Endothelial cell of umbilical vein (primary cell): ENCODE data around the gene CCDC88B. TPM values are rescaled to one million over a fixed set of nuclear protein-coding genes. Genes with fewer than 3 reads are reported as not detected.
A peak's percentile ranks its signal among the peaks of the same experiment; 100 is the strongest.

Source experiments
- BruUV-seq: library from RNA; stranded (reverse); fragments of 400-500 nt; replicated peaks from 2 replicates; lab custom pipeline; 2021; lab: Mats Ljungman, UMichigan
- CTCF ChIA-PET: fragments of 300-600, 350-600 bp; sonication (Branson Sonifier 250); formaldehyde crosslinking; loops from one replicate; lab custom pipeline; 2021; ENCODE audit warnings: antibody characterized with exemption, inconsistent platforms; lab: Charles Lee
- POLR2A ChIA-PET: fragments of 300-600, 350-600 bp; sonication (Branson Sonifier 250); formaldehyde crosslinking; loops from one replicate; lab custom pipeline; 2021; ENCODE audit warnings: antibody characterized with exemption, inconsistent platforms; lab: Charles Lee
- DNase-seq: peaks from one replicate; pipeline ENCODE4 v3.0.0-alpha.2; 2011; ENCODE audit warnings: low read depth, low spot score
- FAIRE-seq: peaks from 2 replicates; lab custom pipeline; 2011; peaks lifted over from hg19 to GRCh38; lab: Jason Lieb, UNC
- H2AFZ ChIP-seq: 2 replicates; pipeline ENCODE4 v1.6.0; 2012; ENCODE audit warnings: low read depth, low read length, control low read depth, inconsistent platforms
- H3K27ac ChIP-seq: 2 replicates; pipeline ENCODE4 v1.5.1; 2011; ENCODE audit warnings: low read depth, mild to moderate bottlenecking, control low read depth, low read length, moderate library complexity; ENCODE audit not compliant: insufficient read depth
- H3K27me3 ChIP-seq, 2 experiments: 2 replicates each; pipeline versions ENCODE4 v1.6.0 to v1.6.1; 2011; ENCODE audit warnings: low read length in 2 of 2, mixed read lengths in 1 of 2; ENCODE audit not compliant: control insufficient read depth in 2 of 2, insufficient read depth in 2 of 2
- H3K36me3 ChIP-seq, 2 experiments: 2 replicates in 1 of 2; 3 replicates in 1 of 2; pipeline ENCODE4 v1.5.1; 2011; ENCODE audit warnings: low read length in 2 of 2, mild to moderate bottlenecking in 1 of 2, moderate library complexity in 1 of 2; ENCODE audit not compliant: control insufficient read depth in 2 of 2, insufficient read depth in 2 of 2; ENCODE audit errors: extremely low read depth in 1 of 2
- H3K4me1 ChIP-seq: 3 replicates; pipeline ENCODE4 v1.5.1; 2011; ENCODE audit warnings: mild to moderate bottlenecking, low read length; ENCODE audit not compliant: control insufficient read depth, insufficient read depth; ENCODE audit errors: extremely low read depth
- H3K4me2 ChIP-seq: 2 replicates; pipeline ENCODE4 v1.6.1; 2011; ENCODE audit warnings: low read length, control low read depth, mixed read lengths; ENCODE audit not compliant: insufficient read depth
- H3K4me3 ChIP-seq, 3 experiments: fragments of 200-600 bp in 1 of 3; sonication (generic), shearing (Covaris generic) in 1 of 3; replicated peaks in 1 of 3; 2 replicates each; pipeline ENCODE4 v1.5.1; 2011 to 2016; ENCODE audit warnings: control low read depth in 3 of 3, low read length in 3 of 3, mild to moderate bottlenecking in 2 of 3, inconsistent platforms in 1 of 3, low read depth in 1 of 3, moderate library complexity in 1 of 3; ENCODE audit not compliant: insufficient read depth in 1 of 3
- H3K79me2 ChIP-seq: 2 replicates; pipeline ENCODE4 v1.6.0; 2012; ENCODE audit warnings: low read length, inconsistent platforms; ENCODE audit not compliant: control insufficient read depth, insufficient read depth
- H3K9ac ChIP-seq: replicated peaks from 2 replicates; pipeline ENCODE3; 2011; ENCODE audit warnings: low read length, control low read depth; ENCODE audit not compliant: insufficient read depth; ENCODE audit errors: extremely low read depth
- H3K9me1 ChIP-seq: replicated peaks from 3 replicates; pipeline ENCODE4 v1.6.0; 2011; ENCODE audit warnings: mild to moderate bottlenecking, low read length; ENCODE audit not compliant: control insufficient read depth, insufficient read depth; ENCODE audit errors: extremely low read depth
- H3K9me3 ChIP-seq: replicated peaks from 2 replicates; pipeline ENCODE4 v1.5.1; 2012; ENCODE audit warnings: low read length, inconsistent platforms; ENCODE audit not compliant: control insufficient read depth, insufficient read depth
- H4K20me1 ChIP-seq: replicated peaks from 2 replicates; pipeline ENCODE3; 2011; ENCODE audit warnings: mild to moderate bottlenecking, low read length; ENCODE audit not compliant: control insufficient read depth, insufficient read depth; ENCODE audit errors: extremely low read depth
- CTCF ChIP-seq, 2 donors: IDR thresholded peaks; 1 replicate in 1 of 2; 2 replicates in 1 of 2; pipeline ENCODE4 v1.5.1; 2011; ENCODE audit warnings: low read length in 2 of 2, mild to moderate bottlenecking in 2 of 2, moderate library complexity in 2 of 2, control low read depth in 1 of 2, inconsistent platforms in 1 of 2, low read depth in 1 of 2; ENCODE audit not compliant: insufficient read depth in 1 of 2; ENCODE audit errors: extremely low read depth in 1 of 2
- EZH2 ChIP-seq: IDR thresholded peaks from 2 replicates; pipeline ENCODE4 v1.6.1; 2012; ENCODE audit warnings: borderline replicate concordance, low read depth, mild to moderate bottlenecking, moderate library complexity, low read length, inconsistent platforms; ENCODE audit not compliant: severe bottlenecking
- FOS ChIP-seq: IDR thresholded peaks from 2 replicates; pipeline ENCODE4 v1.6.1; 2011; ENCODE audit warnings: mild to moderate bottlenecking, low read length, moderate library complexity, borderline replicate concordance; ENCODE audit not compliant: insufficient read depth
- GATA2 ChIP-seq: IDR thresholded peaks from 2 replicates; pipeline ENCODE4 v1.7.0; 2011; ENCODE audit warnings: low read depth, mild to moderate bottlenecking, moderate library complexity, mixed read lengths, low read length; ENCODE audit not compliant: insufficient read length, insufficient read depth
- JUN ChIP-seq: IDR thresholded peaks from 2 replicates; pipeline ENCODE4 v1.6.1; 2011; ENCODE audit warnings: borderline replicate concordance, low read depth; ENCODE audit not compliant: insufficient read length, insufficient read depth
- MAX ChIP-seq: IDR thresholded peaks from 2 replicates; pipeline ENCODE4 v1.6.1; 2011; ENCODE audit not compliant: insufficient read depth, insufficient read length
- MYC ChIP-seq: IDR thresholded peaks from one replicate; pipeline ENCODE4 v1.6.1; 2011; ENCODE audit warnings: mild to moderate bottlenecking, low read depth, low read length
- POLR2A ChIP-seq: IDR thresholded peaks from 2 replicates; pipeline ENCODE4 v1.6.1; 2012; ENCODE audit warnings: low read depth, mild to moderate bottlenecking, control low read depth, low read length
- POLR2AphosphoS5 ChIP-seq: IDR thresholded peaks from 2 replicates; pipeline ENCODE4 v1.6.1; 2012; ENCODE audit warnings: low read depth, mild to moderate bottlenecking, control low read depth, low read length, moderate library complexity; ENCODE audit not compliant: insufficient read depth
- dilution Hi-C: fragments of 300-500 bp; cut with MboI; formaldehyde crosslinking; loops from one replicate; pipeline ENCODE4 v1.15.0; 2019; ENCODE audit warnings: low sequenced_read_pairs; ENCODE audit not compliant: extremely low pct_ligation_motif_present
- intact Hi-C: fragments of 100-400 bp; cut with micrococcal nuclease; formaldehyde crosslinking; loops from one replicate; pipeline ENCODE4 v1.10.0; 2022
- polyA plus RNA-seq, 4 experiments: library from polyadenylated mRNA; depleted of rRNA in 3 of 4; stranded (reverse) in 3 of 4; unstranded in 1 of 4; fragments of >200 nt; gene quantifications; 2 replicates each; pipeline versions ENCODE4 v1.2.1 to v1.2.3, GENCODE V29; 2011 to 2012; ENCODE audit warnings: missing spikeins in 1 of 4
- total RNA-seq: library from RNA; stranded (reverse); gene quantifications from 2 replicates; pipeline ENCODE4 v1.2.3, GENCODE V29; 2021

The CCDC88B gene
- total and polyA plus RNA-seq, 2 donors (not counting 3 experiments of a cell fraction or from before 2014, with no cell fraction given): 1.8 to 2.7 TPM

- BruUV-seq: no TSS peak
- DNase-seq (no peak), FAIRE-seq (peak; percentile 12)
- Histone ChIP-seq H3K27me3 (no peaks in the 10 kb centered on the region), H3K9ac (no peak overlapping the region), H3K79me2 (no peaks in the 10 kb centered on the region), H3K27ac (no peak overlapping the region), H4K20me1 (no peaks in the 10 kb centered on the region), H3K4me2 (no peak overlapping the region), H3K4me3 (no peak overlapping the region), H3K4me1 (no peaks in the 10 kb centered on the region), H3K9me3 (no peaks in the 10 kb centered on the region), H2AFZ (no peak overlapping the region), H3K9me1 (no peaks in the 10 kb centered on the region), H3K36me3 (no peaks in the 10 kb centered on the region)
- intact Hi-C loops: no loop called here
- TF ChIP-seq MAX (no peak), CTCF (IDR thresholded peaks at IDR 0.05; ENCODE audit: extremely low read depth in 1 of 2, insufficient read depth in 1 of 2, low read depth in 1 of 2, low read length in 2 of 2) (no peak), FOS (no peak), MYC (no peak), GATA2 (no peak), POLR2AphosphoS5 (no peak), JUN (no peak), POLR2A (no peak), EZH2 (no peak)
- ChIA-PET POLR2A (no interaction called here), CTCF (interaction anchor here (1.0 to 1.8 kb wide), 2 partner anchors 17 to 20 kb away, joined by 4 read pairs; partner anchors contain the start of gene TRMT112)
- dilution Hi-C loops: no loop called here
Observed at GRCh38 chr11:64337538-64338249, 2.3 kb upstream of the CCDC88B start.
